NT2/D1 (cell line): ENCODE results near the gene KCNK3.

ENCODE experiments used
- SUZ12 ChIP-seq: IDR thresholded peaks from 2 replicates; pipeline ENCODE4 v1.6.1; 2011; ENCODE audit not compliant: insufficient read length, insufficient read depth; ENCODE audit errors: extremely low read depth
- YY1 ChIP-seq: IDR thresholded peaks from 2 replicates; pipeline ENCODE4 v1.6.1; 2011; ENCODE audit not compliant: insufficient read length, insufficient read depth
- ZNF274 ChIP-seq: IDR thresholded peaks from 2 replicates; pipeline ENCODE4 v1.6.1; 2011; ENCODE audit warnings: mild to moderate bottlenecking, low read depth, low read length

- TF ChIP-seq YY1 (no peak), ZNF274 (no peak), SUZ12 (no peak)
Measured at GRCh38 chr2:26722328-26722727, 29.8 kb downstream of the KCNK3 start.
